ENCODE data around the gene TUBGCP3. TPM values are rescaled to one million over a fixed set of nuclear protein-coding genes. Genes with fewer than 3 reads are reported as not detected.

The TUBGCP3 gene
- total RNA-seq, 4 donors from 2014 or later, result 23.3 to 43.6 (median 30.0) TPM

DNA sequence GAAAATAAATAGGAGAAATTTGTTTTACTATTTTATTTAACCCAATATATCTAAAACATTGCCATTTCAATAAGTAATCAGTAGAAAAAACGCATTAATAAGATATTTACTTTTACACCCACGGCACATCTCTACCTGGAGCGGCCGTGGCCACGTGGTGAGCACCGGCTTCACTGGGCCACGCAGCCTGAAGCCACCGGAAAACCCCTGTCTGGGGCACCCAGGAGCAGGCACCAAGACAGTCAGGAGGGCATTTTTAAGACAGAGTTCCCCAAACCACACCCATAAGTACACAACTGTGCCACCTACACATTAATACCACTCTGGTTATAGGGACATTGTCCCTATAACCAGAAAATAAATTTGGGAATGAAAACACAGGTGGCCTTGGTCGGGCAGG is 130.9 kb downstream of the TUBGCP3 start:
- in situ Hi-C loops (cut with MboI; ENCODE audit: low pct_ligation_motif_present in 1 of 4, low pct_unique_long_range_greater_than_20kb in 1 of 4, low sequenced_read_pairs in 3 of 4) (no loop called here), intact Hi-C loops (cut with DNase I; ENCODE audit: low total_unique reads) (no loop called here)
- Histone ChIP-seq H3K36me3 (no peaks in the 10 kb centered on the region), H3K4me3 (no peak overlapping the region), H3K4me1 (no peaks in the 10 kb centered on the region), H3K27ac (no peak overlapping the region), H3K27me3 (no peaks in the 10 kb centered on the region), H3K9me3 (peaks cover under 1 to 4% of the 10 kb centered on the region in 2 donors)
- TF ChIP-seq POLR2A (IDR thresholded peaks at IDR 0.05) (no peak), POLR2AphosphoS5 (IDR thresholded peaks at IDR 0.05) (no peak), EP300 (IDR thresholded peaks at IDR 0.05; ENCODE audit: low read depth) (no peak), CTCF (IDR thresholded peaks at IDR 0.05) (no peak)
- no peak for DNase-seq
- whole genome bisulfite sequencing, 2 donors (ENCODE audit: low coverage in 1 of 2), result 84 to 100% methylated on average over 1 to 9 of the region's 9 CpGs

- in situ Hi-C loops (cut with MboI; ENCODE audit: low pct_ligation_motif_present in 1 of 4, low pct_unique_long_range_greater_than_20kb in 1 of 4, low sequenced_read_pairs in 3 of 4) (no loop called here), intact Hi-C loops (cut with DNase I; ENCODE audit: low total_unique reads) (no loop called here)
- Histone ChIP-seq H3K9me3 (peaks cover 0 to 4% of the 10 kb centered on the region in 2 donors), H3K4me3 (no peak overlapping the region), H3K27ac (no peak overlapping the region), H3K36me3 (no peaks in the 10 kb centered on the region), H3K27me3 (no peaks in the 10 kb centered on the region), H3K4me1 (no peaks in the 10 kb centered on the region)
- DNase-seq, result no peak
- WGBS, 2 donors (ENCODE audit: low coverage in 1 of 2), result 67 to 84% methylated on average over 8 to 22 of the region's 22 CpGs
- TF ChIP-seq CTCF (IDR thresholded peaks at IDR 0.05) (no peak), POLR2AphosphoS5 (IDR thresholded peaks at IDR 0.05) (no peak), EP300 (IDR thresholded peaks at IDR 0.05; ENCODE audit: low read depth) (no peak), POLR2A (IDR thresholded peaks at IDR 0.05) (no peak)
Measured at GRCh38 chr13:112456138-112457056, 131.6 kb downstream of the TUBGCP3 start.

DNA sequence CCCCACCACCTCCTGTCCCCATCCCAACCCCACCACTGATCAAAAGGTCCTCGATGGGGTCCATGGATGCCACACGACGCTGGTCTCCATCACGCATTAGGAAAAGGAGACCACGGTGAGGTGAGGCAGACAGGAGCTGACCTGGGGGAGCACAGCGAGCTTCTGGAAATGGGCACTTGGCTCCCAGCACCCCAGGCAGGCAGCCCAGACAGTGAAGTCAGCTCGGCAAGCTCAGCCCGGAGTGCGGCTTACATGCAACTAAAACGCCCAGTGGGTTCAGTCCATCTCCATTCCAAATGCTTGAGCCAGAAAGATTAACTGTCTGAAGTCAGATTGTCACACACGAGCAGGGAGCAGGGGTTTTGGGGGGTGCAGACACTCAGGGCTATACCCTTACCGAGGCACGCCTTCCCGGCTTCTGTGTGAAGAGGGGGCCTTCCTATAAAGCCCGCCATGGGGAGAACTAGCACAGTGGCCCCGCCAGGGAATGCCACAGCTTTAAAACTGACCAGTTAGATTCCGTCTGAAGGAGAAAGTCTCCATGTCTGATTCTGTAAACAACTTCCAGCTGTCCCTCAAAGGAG is 132.4 kb downstream of the TUBGCP3 start:
- TF ChIP-seq EP300 (IDR thresholded peaks at IDR 0.05; ENCODE audit: low read depth) (no peak), POLR2A (IDR thresholded peaks at IDR 0.05) (no peak), POLR2AphosphoS5 (IDR thresholded peaks at IDR 0.05) (no peak), CTCF (IDR thresholded peaks at IDR 0.05) (no peak)
- H3K27ac ChIP-seq, result no peak overlapping the region
- in situ Hi-C loops (cut with MboI; ENCODE audit: low pct_ligation_motif_present in 1 of 4, low pct_unique_long_range_greater_than_20kb in 1 of 4, low sequenced_read_pairs in 3 of 4) (no loop called here), intact Hi-C loops (cut with DNase I; ENCODE audit: low total_unique reads) (no loop called here)
- 75% methylated on average over 17 of the region's 17 CpGs; no CpG with 5 or more reads in 1 of the 2 donors for WGBS, 2 donors (ENCODE audit: low coverage in 1 of 2)
- DNase-seq, result no peak
- no peaks in the 10 kb centered on the region for H3K36me3 ChIP-seq
- no peak overlapping the region for H3K4me3 ChIP-seq
- no peaks in the 10 kb centered on the region for H3K4me1 ChIP-seq
- peaks cover 0 to 4% of the 10 kb centered on the region in 2 donors for H3K9me3 ChIP-seq
- no peaks in the 10 kb centered on the region for H3K27me3 ChIP-seq

DNA sequence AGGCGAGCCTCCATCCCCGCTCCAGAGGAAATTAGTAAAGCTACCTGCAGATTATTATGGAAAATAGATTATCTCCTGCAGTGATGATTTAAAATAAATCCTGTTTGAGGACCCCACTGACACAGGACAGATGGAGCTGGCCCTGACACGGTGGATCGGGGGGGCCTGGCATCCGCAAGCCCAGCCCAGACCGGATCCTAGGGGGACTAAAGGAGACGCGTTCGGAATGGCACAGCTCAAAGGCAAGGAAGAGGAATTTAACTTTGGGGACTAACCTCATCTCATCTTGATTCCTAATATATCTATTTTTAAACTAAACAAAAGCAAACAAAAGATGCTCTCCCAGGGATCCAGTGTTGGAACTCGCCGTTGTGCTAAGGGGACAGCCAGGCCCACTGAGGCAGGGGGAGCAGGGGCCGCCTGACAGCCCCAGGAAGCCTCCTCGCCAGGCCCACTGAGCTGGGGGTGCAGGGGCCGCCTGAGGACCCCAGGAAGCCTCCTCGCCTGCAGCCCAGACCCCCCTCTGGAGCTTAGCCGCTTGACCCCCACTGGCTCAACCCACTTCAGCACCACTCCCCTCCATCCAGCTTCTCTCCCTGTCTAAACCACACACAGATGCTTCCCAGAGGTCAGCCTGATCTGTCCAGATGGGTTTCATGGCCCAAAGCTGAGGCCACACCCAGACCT is 133.2 kb downstream of the TUBGCP3 start:
- WGBS, 2 donors (ENCODE audit: low coverage in 1 of 2), result 77 to 90% methylated on average over 7 to 16 of the region's 16 CpGs
- peaks cover 0 to 2% of the 10 kb centered on the region in 2 donors for H3K9me3 ChIP-seq

More for the DNA sequence above, 133.2 kb downstream of the TUBGCP3 start:
- Histone ChIP-seq H3K4me3 (no peak overlapping the region), H3K36me3 (no peaks in the 10 kb centered on the region), H3K27me3 (no peaks in the 10 kb centered on the region), H3K4me1 (no peaks in the 10 kb centered on the region), H3K27ac (no peak overlapping the region)
- in situ Hi-C loops (cut with MboI; ENCODE audit: low pct_ligation_motif_present in 1 of 4, low pct_unique_long_range_greater_than_20kb in 1 of 4, low sequenced_read_pairs in 3 of 4), result no loop called here
- intact Hi-C loops (cut with DNase I; ENCODE audit: low total_unique reads), result no loop called here
- TF ChIP-seq POLR2A (IDR thresholded peaks at IDR 0.05), result no peak
- TF ChIP-seq EP300 (IDR thresholded peaks at IDR 0.05; ENCODE audit: low read depth), result no peak
- TF ChIP-seq CTCF (IDR thresholded peaks at IDR 0.05), result no peak
- no peak for TF ChIP-seq POLR2AphosphoS5 (IDR thresholded peaks at IDR 0.05)
- DNase-seq, result no peak
